ENCODE results near the gene PLXNA2. TPM values are rescaled to one million over a fixed set of nuclear protein-coding genes. Genes with fewer than 3 reads are reported as not detected.

The PLXNA2 gene
- total RNA-seq, 1 donor from 2014 or later, result 0.08 TPM

GRCh38 chr1:208118841-208119606, 125.2 kb downstream of the PLXNA2 start:
- Mint-ChIP-seq H3K4me3 (no peak overlapping the region), H3K4me1 (ENCODE audit: low read depth) (no peaks in the 10 kb centered on the region), H3K36me3 (ENCODE audit: low read depth) (no peaks in the 10 kb centered on the region), H3K9me3 (no peaks in the 10 kb centered on the region), H3K27me3 (ENCODE audit: insufficient read depth) (peaks cover 12% of the 10 kb centered on the region), H3K27ac (no peak overlapping the region)
- no peak for DNase-seq (ENCODE audit: low spot score)
- intact Hi-C loops (cut with micrococcal nuclease), result no loop called here

- no peaks in the 10 kb centered on the region for H3K9me3 Mint-ChIP-seq
- H3K36me3 Mint-ChIP-seq (ENCODE audit: low read depth), result no peaks in the 10 kb centered on the region
- no peak overlapping the region for H3K27ac Mint-ChIP-seq
- no peak overlapping the region for H3K4me3 Mint-ChIP-seq
- no peaks in the 10 kb centered on the region for H3K4me1 Mint-ChIP-seq (ENCODE audit: low read depth)
- intact Hi-C loops (cut with micrococcal nuclease), result no loop called here
- H3K27me3 Mint-ChIP-seq (ENCODE audit: insufficient read depth), result peaks cover 9% of the 10 kb centered on the region
- DNase-seq (ENCODE audit: low spot score), result no peak
Observed at GRCh38 chr1:208118306-208118705, 125.9 kb downstream of the PLXNA2 start.

- H3K27ac Mint-ChIP-seq, result no peak overlapping the region
- H3K36me3 Mint-ChIP-seq (ENCODE audit: low read depth), result no peaks in the 10 kb centered on the region
- no peak for DNase-seq (ENCODE audit: low spot score)
- no peak overlapping the region for H3K4me3 Mint-ChIP-seq
- H3K4me1 Mint-ChIP-seq (ENCODE audit: low read depth), result no peaks in the 10 kb centered on the region
- intact Hi-C loops (cut with micrococcal nuclease), result no loop called here
- peaks cover 9% of the 10 kb centered on the region for H3K27me3 Mint-ChIP-seq (ENCODE audit: insufficient read depth)
- H3K9me3 Mint-ChIP-seq, result no peaks in the 10 kb centered on the region
Observed at GRCh38 chr1:208117826-208118225, 126.4 kb downstream of the PLXNA2 start.

GRCh38 chr1:208117409-208117808, 126.8 kb downstream of the PLXNA2 start:
- Mint-ChIP-seq H3K4me3 (no peak overlapping the region), H3K9me3 (no peaks in the 10 kb centered on the region), H3K4me1 (ENCODE audit: low read depth) (no peaks in the 10 kb centered on the region), H3K27me3 (ENCODE audit: insufficient read depth) (peaks cover 9% of the 10 kb centered on the region), H3K36me3 (ENCODE audit: low read depth) (no peaks in the 10 kb centered on the region), H3K27ac (no peak overlapping the region)
- intact Hi-C loops (cut with micrococcal nuclease), result no loop called here
- DNase-seq (ENCODE audit: low spot score), result no peak

- Mint-ChIP-seq H3K36me3 (ENCODE audit: low read depth) (no peaks in the 10 kb centered on the region), H3K27me3 (ENCODE audit: insufficient read depth) (peaks cover 11% of the 10 kb centered on the region), H3K4me1 (ENCODE audit: low read depth) (no peaks in the 10 kb centered on the region), H3K4me3 (no peak overlapping the region), H3K9me3 (no peaks in the 10 kb centered on the region), H3K27ac (no peak overlapping the region)
- intact Hi-C loops (cut with micrococcal nuclease), result no loop called here
- DNase-seq (ENCODE audit: low spot score), result no peak
Observed at GRCh38 chr1:208115924-208116640, 128.1 kb downstream of the PLXNA2 start.

GRCh38 chr1:208113011-208113410, 131.2 kb downstream of the PLXNA2 start:
- Mint-ChIP-seq H3K36me3 (ENCODE audit: low read depth) (no peaks in the 10 kb centered on the region), H3K27ac (no peak overlapping the region), H3K4me1 (ENCODE audit: low read depth) (no peaks in the 10 kb centered on the region), H3K9me3 (no peaks in the 10 kb centered on the region), H3K27me3 (ENCODE audit: insufficient read depth) (peaks cover 14% of the 10 kb centered on the region), H3K4me3 (no peak overlapping the region)
- no peak for DNase-seq (ENCODE audit: low spot score)
- intact Hi-C loops (cut with micrococcal nuclease), result no loop called here

- Mint-ChIP-seq H3K27me3 (ENCODE audit: insufficient read depth) (peaks cover 10% of the 10 kb centered on the region), H3K9me3 (no peaks in the 10 kb centered on the region)
- DNase-seq (ENCODE audit: low spot score), result no peak
Observed at GRCh38 chr1:208112401-208112800, 131.8 kb downstream of the PLXNA2 start.

GRCh38 chr1:208111646-208112190, 132.5 kb downstream of the PLXNA2 start:
- no peaks in the 10 kb centered on the region for H3K9me3 Mint-ChIP-seq
- intact Hi-C loops (cut with micrococcal nuclease), result no loop called here
- no peak overlapping the region for H3K4me3 Mint-ChIP-seq
- H3K27me3 Mint-ChIP-seq (ENCODE audit: insufficient read depth), result peaks cover 7% of the 10 kb centered on the region
- no peaks in the 10 kb centered on the region for H3K36me3 Mint-ChIP-seq (ENCODE audit: low read depth)
- H3K4me1 Mint-ChIP-seq (ENCODE audit: low read depth), result no peaks in the 10 kb centered on the region
- DNase-seq (ENCODE audit: low spot score), result no peak
- H3K27ac Mint-ChIP-seq, result no peak overlapping the region

More at GRCh38 chr1:208112401-208112800, 131.8 kb downstream of the PLXNA2 start:
- no peaks in the 10 kb centered on the region for H3K36me3 Mint-ChIP-seq (ENCODE audit: low read depth)
- intact Hi-C loops (cut with micrococcal nuclease), result no loop called here
- no peaks in the 10 kb centered on the region for H3K4me1 Mint-ChIP-seq (ENCODE audit: low read depth)
- no peak overlapping the region for H3K27ac Mint-ChIP-seq
- no peak overlapping the region for H3K4me3 Mint-ChIP-seq

- intact Hi-C loops (cut with micrococcal nuclease), result no loop called here
- DNase-seq (ENCODE audit: low spot score), result no peak
- H3K27ac Mint-ChIP-seq, result no peak overlapping the region
- H3K4me1 Mint-ChIP-seq (ENCODE audit: low read depth), result no peaks in the 10 kb centered on the region
- no peaks in the 10 kb centered on the region for H3K36me3 Mint-ChIP-seq (ENCODE audit: low read depth)
- H3K27me3 Mint-ChIP-seq (ENCODE audit: insufficient read depth), result peaks cover 11% of the 10 kb centered on the region
- H3K4me3 Mint-ChIP-seq, result no peak overlapping the region
- H3K9me3 Mint-ChIP-seq, result no peaks in the 10 kb centered on the region
Observed at GRCh38 chr1:208110296-208110695, 133.9 kb downstream of the PLXNA2 start.

GRCh38 chr1:208108646-208109330, 135.4 kb downstream of the PLXNA2 start:
- no peak overlapping the region for H3K27ac Mint-ChIP-seq
- H3K36me3 Mint-ChIP-seq (ENCODE audit: low read depth), result no peaks in the 10 kb centered on the region
- H3K27me3 Mint-ChIP-seq (ENCODE audit: insufficient read depth), result peaks cover 13% of the 10 kb centered on the region
- no peak for DNase-seq (ENCODE audit: low spot score)
- no peaks in the 10 kb centered on the region for H3K4me1 Mint-ChIP-seq (ENCODE audit: low read depth)
- H3K4me3 Mint-ChIP-seq, result no peak overlapping the region
- intact Hi-C loops (cut with micrococcal nuclease), result no loop called here
- H3K9me3 Mint-ChIP-seq, result no peaks in the 10 kb centered on the region

- Mint-ChIP-seq H3K27ac (no peak overlapping the region), H3K4me3 (no peak overlapping the region), H3K36me3 (ENCODE audit: low read depth) (no peaks in the 10 kb centered on the region), H3K9me3 (no peaks in the 10 kb centered on the region), H3K4me1 (ENCODE audit: low read depth) (no peaks in the 10 kb centered on the region), H3K27me3 (ENCODE audit: insufficient read depth) (peaks cover 13% of the 10 kb centered on the region)
- no peak for DNase-seq (ENCODE audit: low spot score)
- intact Hi-C loops (cut with micrococcal nuclease), result no loop called here
Observed at GRCh38 chr1:208108213-208108608, 136.0 kb downstream of the PLXNA2 start.

- no peaks in the 10 kb centered on the region for H3K36me3 Mint-ChIP-seq (ENCODE audit: low read depth)
- H3K4me1 Mint-ChIP-seq (ENCODE audit: low read depth), result no peaks in the 10 kb centered on the region
- no peak for DNase-seq (ENCODE audit: low spot score)
- H3K27ac Mint-ChIP-seq, result no peak overlapping the region
- intact Hi-C loops (cut with micrococcal nuclease), result no loop called here
- H3K27me3 Mint-ChIP-seq (ENCODE audit: insufficient read depth), result peaks cover 13% of the 10 kb centered on the region
- no peaks in the 10 kb centered on the region for H3K9me3 Mint-ChIP-seq
- no peak overlapping the region for H3K4me3 Mint-ChIP-seq
Observed at GRCh38 chr1:208107425-208108212, 136.6 kb downstream of the PLXNA2 start.

All from activated T-helper 1 cell treated with anti-CD3 and anti-CD28 coated beads, Interleukin-12 subunit alpha, Interleukin-12 subunit beta, Interleukin-2, Interleukin-4 antibody, amounts not matched to agents 30 ng/mL and 10 ng/mL and 1 ng/mL, durations not matched to agents 14 hours and 24 hours and 36 hours (primary cell).